Loucy (cell line): ENCODE measurements around the gene IQCH.

Experiments
- H2AFZ ChIP-seq: fragments of 200-600 bp; sonication (generic); 2 replicates; pipeline ENCODE4 v1.6.0; 2016; ENCODE audit warnings: antibody characterized with exemption, mild to moderate bottlenecking, low read length, moderate library complexity
- H3F3A ChIP-seq: fragments of 200-600 bp; 2 replicates; pipeline ENCODE4 v1.6.0; 2016; ENCODE audit warnings: antibody characterized with exemption, low read depth, mild to moderate bottlenecking
- H3K27me3 ChIP-seq: fragments of 200-600 bp; sonication (generic); 2 replicates; pipeline ENCODE4 v1.6.1; 2014; ENCODE audit warnings: low read length, mild to moderate bottlenecking; ENCODE audit not compliant: insufficient read depth, poor library complexity, severe bottlenecking
- H3K36me3 ChIP-seq: fragments of 200-600 bp; sonication (generic); 2 replicates; pipeline ENCODE4 v1.6.1; 2016; ENCODE audit warnings: low read length; ENCODE audit not compliant: insufficient read depth
- H3K4me1 ChIP-seq: fragments of 200-600 bp; sonication (generic); 2 replicates; pipeline ENCODE4 v1.5.1; 2014; ENCODE audit warnings: low read length, mild to moderate bottlenecking; ENCODE audit not compliant: insufficient read depth, poor library complexity, severe bottlenecking
- H3K4me2 ChIP-seq: fragments of 200-600 bp; sonication (generic); 2 replicates; pipeline ENCODE4 v1.6.0; 2014; ENCODE audit warnings: antibody characterized with exemption, low read length, low read depth, mild to moderate bottlenecking; ENCODE audit not compliant: poor library complexity, severe bottlenecking
- H3K4me3 ChIP-seq: fragments of 200-600 bp; sonication (generic); 2 replicates; pipeline ENCODE4 v1.5.1; 2014; ENCODE audit warnings: low read length, mild to moderate bottlenecking, mixed read lengths; ENCODE audit not compliant: poor library complexity, severe bottlenecking
- H3K79me2 ChIP-seq: fragments of 200-600 bp; sonication (generic); 2 replicates; pipeline ENCODE4 v1.6.1; 2014; ENCODE audit warnings: low read length; ENCODE audit not compliant: insufficient read depth
- H3K9ac ChIP-seq: fragments of 200-600 bp; sonication (generic); 2 replicates; pipeline ENCODE4 v1.6.0; 2014; ENCODE audit warnings: mild to moderate bottlenecking, low read depth, low read length, moderate library complexity; ENCODE audit not compliant: poor library complexity, severe bottlenecking
- H3K9me2 ChIP-seq: fragments of 200-600 bp; sonication (generic); replicated peaks from 2 replicates; pipeline ENCODE4 v1.6.1; 2016; ENCODE audit warnings: low read depth, low read length, mixed read lengths
- H3K9me3 ChIP-seq: fragments of 200-600 bp; sonication (generic); 2 replicates; pipeline ENCODE4 v1.6.1; 2014; ENCODE audit warnings: mild to moderate bottlenecking, antibody characterized with exemption, low read length, low read depth; ENCODE audit not compliant: insufficient read depth
- H4K20me1 ChIP-seq: fragments of 200-600 bp; sonication (generic); 2 replicates; pipeline ENCODE4 v1.6.0; 2014; ENCODE audit warnings: antibody characterized with exemption, low read length, mild to moderate bottlenecking; ENCODE audit not compliant: insufficient read depth, poor library complexity, severe bottlenecking
- CTCF ChIP-seq: fragments of 200-600 bp; sonication (generic); conservative IDR thresholded peaks from 2 replicates; pipeline ENCODE4 v1.5.1; 2014; ENCODE audit warnings: mild to moderate bottlenecking, antibody characterized with exemption, low read length
- EZH2phosphoT487 ChIP-seq: fragments of 200-600 bp; IDR thresholded peaks from 2 replicates; pipeline ENCODE4 v1.6.1; 2018; ENCODE audit warnings: antibody characterized with exemption, mild to moderate bottlenecking, moderate library complexity, borderline replicate concordance

Gene IQCH

GRCh38 chr15:67504796-67505195, 250.2 kb downstream of the IQCH start:
- H3K27me3 ChIP-seq, result no peaks in the 10 kb centered on the region
- no peak overlapping the region for H3K4me3 ChIP-seq
- H2AFZ ChIP-seq, result no peak overlapping the region
- no peak overlapping the region for H3K9ac ChIP-seq
- no peaks in the 10 kb centered on the region for H4K20me1 ChIP-seq
- H3K36me3 ChIP-seq, result no peaks in the 10 kb centered on the region
- peaks cover 22% of the 10 kb centered on the region for H3K4me1 ChIP-seq
- H3K9me2 ChIP-seq, result no peaks in the 10 kb centered on the region
- no peak overlapping the region for H3K4me2 ChIP-seq
- H3F3A ChIP-seq, result no peaks in the 10 kb centered on the region
- no peaks in the 10 kb centered on the region for H3K79me2 ChIP-seq
- H3K9me3 ChIP-seq, result no peaks in the 10 kb centered on the region
- TF ChIP-seq EZH2phosphoT487, result no peak
- TF ChIP-seq CTCF, result no peak

- no peaks in the 10 kb centered on the region for H3K9me3 ChIP-seq
- H3K79me2 ChIP-seq, result no peaks in the 10 kb centered on the region
- peak overlapping the region; percentile 7 for H3K4me2 ChIP-seq
- H3F3A ChIP-seq, result no peaks in the 10 kb centered on the region
- H3K27me3 ChIP-seq, result no peaks in the 10 kb centered on the region
- no peaks in the 10 kb centered on the region for H4K20me1 ChIP-seq
- no peaks in the 10 kb centered on the region for H3K36me3 ChIP-seq
- H3K9ac ChIP-seq, result no peak overlapping the region
- H3K4me3 ChIP-seq, result no peak overlapping the region
- peak overlapping the region; percentile 66; the same call in 1 of the 2 replicates for H2AFZ ChIP-seq
- H3K9me2 ChIP-seq, result no peaks in the 10 kb centered on the region
- no peak for TF ChIP-seq EZH2phosphoT487
- TF ChIP-seq CTCF, result no peak
- H3K4me1 ChIP-seq, result peaks cover 33% of the 10 kb centered on the region
Observed at GRCh38 chr15:67505675-67506572, 251.3 kb downstream of the IQCH start.

- H3K9me2 ChIP-seq, result no peaks in the 10 kb centered on the region
- no peaks in the 10 kb centered on the region for H3K79me2 ChIP-seq
- no peak overlapping the region for H3K4me3 ChIP-seq
- no peaks in the 10 kb centered on the region for H3K36me3 ChIP-seq
- no peaks in the 10 kb centered on the region for H3F3A ChIP-seq
- no peak overlapping the region for H3K9ac ChIP-seq
- TF ChIP-seq CTCF (no peak), EZH2phosphoT487 (no peak)
- H3K4me2 ChIP-seq, result no peak overlapping the region
- no peaks in the 10 kb centered on the region for H3K27me3 ChIP-seq
- no peaks in the 10 kb centered on the region for H4K20me1 ChIP-seq
- peaks cover 29% of the 10 kb centered on the region for H3K4me1 ChIP-seq
- H3K9me3 ChIP-seq, result no peaks in the 10 kb centered on the region
- H2AFZ ChIP-seq, result no peak overlapping the region
Observed at GRCh38 chr15:67506775-67507747, 252.5 kb downstream of the IQCH start.
